SIG-M5 treated with dmso at 0.1 percent for 504 hours (cell line): ENCODE results near the gene CDC42.
A peak's percentile ranks its signal among the peaks of the same experiment; 100 is the strongest.
"Not testable (repeated sequence)": the region's sequence is repeated elsewhere in the genome, so short reads cannot be mapped to it uniquely, and the experiment has no call there.

ENCODE experiments used
- DNase-seq: peaks from one replicate; lab custom pipeline; 2025; ENCODE audit not compliant: unreplicated experiment; lab: John Stamatoyannopoulos, UW

Gene CDC42

GRCh38 chr1:22052115-22053016, at the start of gene CDC42:
Gene CDC42 (plus strand): TSS chr1:22052709. CDS start chr1:22078479, 25,770 bp downstream.
- peak; percentile 93 for DNase-seq

GRCh38 chr1:22002875-22003274, 49.6 kb upstream of the CDC42 start:
- DNase-seq: not testable (repeated sequence)

DNA sequence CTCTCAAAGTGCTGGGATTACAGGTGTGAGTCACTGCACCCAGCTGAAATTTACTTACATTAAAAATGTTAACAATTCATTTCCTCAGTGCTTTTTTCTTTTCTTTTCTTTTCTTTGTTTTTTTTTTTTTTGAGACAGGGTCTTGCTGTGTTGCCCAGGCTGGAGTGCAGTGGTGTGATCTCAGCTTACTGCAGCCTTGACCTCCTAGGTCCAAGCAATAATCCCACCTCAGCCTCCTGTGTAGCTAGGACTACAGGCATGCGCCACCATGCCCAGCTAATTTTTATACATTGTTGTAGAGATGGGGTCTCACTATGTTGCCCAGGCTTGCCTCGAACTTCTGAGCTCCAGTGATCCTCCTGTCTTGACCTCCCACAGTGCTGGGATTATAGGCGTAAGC, 48.5 kb upstream of the CDC42 start:
- DNase-seq: not testable (repeated sequence)

- DNase-seq: not testable (repeated sequence)
These were observed 47.0 kb upstream of the CDC42 start for GRCh38 chr1:22005261-22006149.

DNA sequence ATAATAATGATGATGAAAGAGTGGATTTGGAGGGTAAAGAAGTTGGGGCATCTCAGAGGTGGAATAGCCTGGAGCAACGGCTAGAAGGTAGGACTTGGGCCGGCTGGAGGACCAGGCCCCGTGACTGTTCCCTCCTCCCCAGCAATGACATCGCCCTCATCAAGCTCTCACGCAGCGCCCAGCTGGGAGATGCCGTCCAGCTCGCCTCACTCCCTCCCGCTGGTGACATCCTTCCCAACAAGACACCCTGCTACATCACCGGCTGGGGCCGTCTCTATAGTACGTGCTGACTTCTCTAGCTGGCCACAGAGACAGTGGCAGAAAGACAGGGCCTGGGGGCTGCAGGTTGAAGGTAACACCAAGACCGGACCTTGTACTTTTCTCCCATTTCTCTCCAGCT, 45.8 kb upstream of the CDC42 start:
- not testable (repeated sequence) for DNase-seq

DNA sequence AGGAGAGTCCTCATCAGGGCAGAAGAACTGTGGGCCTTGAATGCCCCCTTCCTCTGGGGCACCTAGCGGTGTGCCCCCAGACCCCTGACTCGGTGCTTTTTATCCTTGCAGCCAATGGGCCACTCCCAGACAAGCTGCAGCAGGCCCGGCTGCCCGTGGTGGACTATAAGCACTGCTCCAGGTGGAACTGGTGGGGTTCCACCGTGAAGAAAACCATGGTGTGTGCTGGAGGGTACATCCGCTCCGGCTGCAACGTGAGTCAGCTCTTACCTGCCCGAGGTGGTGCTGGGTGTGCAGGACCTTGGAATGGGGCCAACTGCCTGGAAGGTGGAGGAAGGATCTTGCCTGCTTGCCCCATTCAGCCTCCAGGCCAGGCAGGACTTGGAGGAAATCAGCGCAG, 45.2 kb upstream of the CDC42 start:
- DNase-seq: not testable (repeated sequence)

DNA sequence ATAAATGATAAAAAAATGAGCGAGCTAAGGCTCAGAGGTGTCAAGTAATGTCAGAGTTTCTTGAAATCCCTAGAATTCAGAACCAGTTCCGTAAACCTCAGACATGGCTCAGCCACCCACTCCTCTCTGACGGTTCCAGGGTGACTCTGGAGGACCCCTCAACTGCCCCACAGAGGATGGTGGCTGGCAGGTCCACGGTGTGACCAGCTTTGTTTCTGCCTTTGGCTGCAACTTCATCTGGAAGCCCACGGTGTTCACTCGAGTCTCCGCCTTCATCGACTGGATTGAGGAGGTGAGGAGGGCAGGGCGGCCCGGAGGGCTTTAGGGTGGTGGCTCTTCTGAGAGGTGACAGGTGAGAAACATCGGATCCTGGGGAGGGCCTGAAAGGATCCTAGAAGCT, 42.9 kb upstream of the CDC42 start:
- DNase-seq: not testable (repeated sequence)

DNA sequence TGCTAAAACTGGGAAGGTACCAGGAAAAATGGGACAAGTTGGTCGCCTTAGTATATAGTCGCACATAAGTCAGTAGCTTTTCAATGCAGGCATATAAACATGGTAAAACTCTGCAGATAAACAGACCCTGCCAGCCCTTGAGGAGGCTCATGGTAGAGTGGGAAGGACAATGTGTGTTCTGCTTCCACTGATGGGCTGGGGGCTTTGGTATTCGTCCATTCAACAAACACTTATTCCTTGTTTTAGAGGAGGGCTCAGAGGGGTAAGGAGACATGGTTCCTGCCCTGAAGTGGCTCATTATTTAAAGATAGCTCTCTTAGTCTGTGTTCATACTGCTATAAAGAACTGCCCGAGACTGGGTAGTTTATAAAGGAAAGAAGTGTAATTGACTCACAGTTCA, 39.8 kb upstream of the CDC42 start:
- DNase-seq: not testable (repeated sequence)

- not testable (repeated sequence) for DNase-seq
These were observed 37.8 kb upstream of the CDC42 start for GRCh38 chr1:22014575-22015206.

GRCh38 chr1:22018583-22019559, 33.6 kb upstream of the CDC42 start:
- peak; percentile 89 for DNase-seq

GRCh38 chr1:22021061-22021460, 31.4 kb upstream of the CDC42 start:
- no peak for DNase-seq

GRCh38 chr1:22024485-22025367, 27.8 kb upstream of the CDC42 start:
- peak; percentile 90 for DNase-seq

DNA sequence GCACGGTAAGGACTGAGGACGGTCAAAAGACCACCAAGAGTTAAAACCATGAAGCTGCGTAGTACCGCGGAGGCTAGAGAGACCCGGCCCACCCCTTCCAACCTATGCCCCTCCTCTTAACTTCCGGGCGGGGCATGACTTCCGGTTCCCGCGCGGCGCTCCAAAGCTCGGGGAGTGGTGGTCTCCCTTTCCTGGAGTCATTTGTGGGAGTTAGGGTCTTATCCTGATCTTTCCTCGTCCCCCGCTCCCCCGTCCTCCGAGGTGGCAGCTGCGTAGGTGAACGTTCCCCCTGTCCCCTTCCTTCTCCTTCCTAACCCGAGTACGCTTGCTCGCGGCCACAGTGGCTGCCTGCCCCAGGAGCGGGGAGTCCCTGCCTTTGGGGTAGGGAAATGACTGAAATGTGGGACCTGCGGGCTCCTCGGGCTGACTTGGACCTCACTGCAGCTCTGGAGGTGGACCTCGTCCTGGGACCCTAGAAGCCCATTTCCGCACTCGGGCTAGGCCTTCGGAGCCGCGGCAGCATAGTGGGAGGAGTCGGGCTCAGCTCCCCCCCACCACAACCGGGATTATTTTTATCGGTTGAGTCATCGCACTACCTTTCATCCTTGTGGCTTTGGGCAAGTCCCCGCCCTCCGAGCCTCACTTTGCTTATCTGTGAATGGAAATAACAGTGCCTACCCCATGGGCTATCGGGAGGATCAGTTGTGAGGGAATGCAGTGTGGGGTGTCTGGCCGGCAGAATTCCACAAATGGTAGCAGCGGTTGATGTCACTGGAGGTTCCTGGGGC, 26.9 kb upstream of the CDC42 start:
- DNase-seq: peak; percentile 90

DNA sequence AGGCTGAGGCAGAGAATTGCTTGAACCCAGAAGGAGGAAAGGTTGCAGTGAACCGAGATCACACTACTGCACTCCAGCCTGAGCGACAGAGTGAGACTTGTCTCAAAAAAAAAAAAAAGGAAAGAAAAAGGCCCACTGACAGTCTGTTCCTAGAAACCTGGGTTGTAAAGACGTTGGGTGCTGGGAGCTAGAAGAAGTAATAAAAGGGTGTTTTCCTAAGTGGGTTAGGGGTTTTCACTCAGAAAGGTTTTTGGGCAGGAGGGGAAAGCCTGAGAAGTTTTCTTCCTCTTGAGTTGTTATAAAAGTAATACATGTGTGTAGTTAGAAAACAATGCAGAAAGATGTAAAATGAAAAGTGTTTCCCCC, 25.6 kb upstream of the CDC42 start:
- no peak for DNase-seq

DNA sequence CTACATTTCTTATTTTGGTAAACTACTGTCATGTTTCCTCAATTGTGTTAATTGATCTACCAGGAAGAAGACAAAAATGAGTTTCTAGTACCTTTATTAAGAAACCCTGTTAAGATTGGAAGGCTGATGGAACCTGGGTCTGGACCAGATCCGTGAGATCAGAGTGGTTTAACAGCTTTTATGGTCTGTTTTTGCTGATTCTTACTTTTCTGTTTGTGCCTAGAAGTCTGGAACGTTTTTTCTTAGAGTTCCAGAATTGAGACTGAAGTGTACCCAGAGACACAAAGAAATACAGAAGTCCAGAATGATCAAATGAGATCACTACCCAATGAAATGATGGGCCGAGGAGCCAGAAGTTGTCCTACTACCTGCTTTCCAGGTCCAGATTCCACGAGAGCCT, 22.5 kb upstream of the CDC42 start:
- no peak for DNase-seq

DNA sequence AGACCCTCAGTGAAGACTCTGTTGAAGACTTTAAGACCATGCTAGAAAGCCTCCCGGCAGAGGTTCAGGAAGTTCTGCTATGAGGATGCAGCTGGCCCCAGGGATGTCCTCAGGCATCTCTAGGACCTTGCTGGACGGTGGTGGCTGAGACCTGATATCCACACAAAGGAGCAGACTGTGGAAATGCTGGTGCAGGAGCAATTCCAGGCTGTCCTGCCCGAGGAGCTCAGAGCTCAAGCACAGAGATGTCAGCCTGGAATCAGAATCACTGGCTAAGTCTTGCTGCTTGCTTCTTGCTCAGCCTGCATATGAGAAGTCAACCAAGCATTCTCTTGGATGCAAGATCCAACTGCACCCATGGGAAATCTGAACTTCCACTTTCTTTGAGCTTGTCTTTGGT, 22.0 kb upstream of the CDC42 start:
- DNase-seq: no peak

DNA sequence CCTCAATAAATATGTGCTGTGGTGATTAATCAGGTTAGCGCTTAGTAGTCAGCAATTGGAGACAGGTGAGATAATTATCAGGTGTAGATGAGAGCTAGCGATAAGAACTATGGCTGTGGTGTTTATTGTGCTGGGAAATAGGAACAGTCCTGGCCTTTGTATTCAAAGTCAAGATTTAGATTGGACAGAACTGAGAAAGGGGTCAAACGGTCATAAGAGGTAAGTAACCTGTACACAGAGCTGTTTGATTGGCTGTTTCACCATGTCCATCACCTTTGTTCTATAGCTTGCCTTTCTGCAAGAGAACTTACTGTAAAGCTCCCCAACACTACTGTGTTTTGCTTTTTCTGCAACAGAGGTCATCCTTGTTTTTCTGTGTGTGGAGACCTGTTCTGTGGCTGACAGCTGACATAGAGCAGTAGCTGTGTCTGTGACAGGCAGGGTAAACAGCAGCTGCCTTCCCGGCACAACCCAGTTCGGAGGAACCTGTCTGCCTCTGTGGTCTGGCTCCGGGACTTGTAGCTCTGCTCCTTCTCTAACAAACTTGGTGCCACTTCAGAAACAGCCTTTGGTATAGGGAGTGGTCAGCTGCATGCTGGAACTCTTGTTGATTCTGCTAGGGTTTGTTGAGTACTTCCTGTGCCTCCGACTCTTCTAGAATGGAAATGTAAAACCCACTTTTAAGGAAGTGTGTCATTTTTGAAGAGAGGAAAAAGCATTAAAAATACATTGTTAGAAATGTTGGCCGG, 21.1 kb upstream of the CDC42 start:
- no peak for DNase-seq

GRCh38 chr1:22034834-22035233, 17.7 kb upstream of the CDC42 start:
- not testable (repeated sequence) for DNase-seq
